ENCODE data around the gene MYO3B.
"Not testable (repeated sequence)": the region's sequence is repeated elsewhere in the genome, so short reads cannot be mapped to it uniquely, and the experiment has no call there.

MYO3B gene

GRCh38 chr2:170465241-170465640 lies 287.3 kb downstream of the MYO3B start:
- DNase-seq (ENCODE audit: insufficient read length, low spot score): no peak
- FAIRE-seq: no peak
- TF ChIP-seq CTCF (IDR thresholded peaks at IDR 0.05; ENCODE audit: insufficient read depth, missing control alignments): no peak

GRCh38 chr2:170466632-170467031 lies 288.7 kb downstream of the MYO3B start:
- no peak for FAIRE-seq
- no peak for DNase-seq (ENCODE audit: insufficient read length, low spot score)
- no peak for TF ChIP-seq CTCF (IDR thresholded peaks at IDR 0.05; ENCODE audit: insufficient read depth, missing control alignments)

GRCh38 chr2:170467568-170468422 lies 289.8 kb downstream of the MYO3B start:
- no peak for TF ChIP-seq CTCF (IDR thresholded peaks at IDR 0.05; ENCODE audit: insufficient read depth, missing control alignments)
- DNase-seq (ENCODE audit: insufficient read length, low spot score): no peak

GRCh38 chr2:170468557-170468956 lies 290.6 kb downstream of the MYO3B start:
- TF ChIP-seq CTCF (IDR thresholded peaks at IDR 0.05; ENCODE audit: insufficient read depth, missing control alignments): no peak
- DNase-seq (ENCODE audit: insufficient read length, low spot score) (no peak), FAIRE-seq (no peak)

More at GRCh38 chr2:170467568-170468422, 289.8 kb downstream of the MYO3B start:
- no peak for FAIRE-seq

- FAIRE-seq: not testable (repeated sequence)
Measured at GRCh38 chr2:170472498-170472897, 294.6 kb downstream of the MYO3B start.

GRCh38 chr2:170475878-170476277 lies 297.9 kb downstream of the MYO3B start:
- FAIRE-seq: no peak
- TF ChIP-seq CTCF (IDR thresholded peaks at IDR 0.05; ENCODE audit: insufficient read depth, missing control alignments): no peak
- DNase-seq (ENCODE audit: insufficient read length, low spot score): no peak

More at GRCh38 chr2:170472498-170472897, 294.6 kb downstream of the MYO3B start:
- DNase-seq (ENCODE audit: insufficient read length, low spot score): not testable (repeated sequence)

- DNase-seq (ENCODE audit: insufficient read length, low spot score): no peak
- FAIRE-seq: no peak
- no peak for TF ChIP-seq CTCF (IDR thresholded peaks at IDR 0.05; ENCODE audit: insufficient read depth, missing control alignments)
Measured at GRCh38 chr2:170477630-170478029, 299.7 kb downstream of the MYO3B start.
